ENCODE results near the gene FOXP2.

DNA sequence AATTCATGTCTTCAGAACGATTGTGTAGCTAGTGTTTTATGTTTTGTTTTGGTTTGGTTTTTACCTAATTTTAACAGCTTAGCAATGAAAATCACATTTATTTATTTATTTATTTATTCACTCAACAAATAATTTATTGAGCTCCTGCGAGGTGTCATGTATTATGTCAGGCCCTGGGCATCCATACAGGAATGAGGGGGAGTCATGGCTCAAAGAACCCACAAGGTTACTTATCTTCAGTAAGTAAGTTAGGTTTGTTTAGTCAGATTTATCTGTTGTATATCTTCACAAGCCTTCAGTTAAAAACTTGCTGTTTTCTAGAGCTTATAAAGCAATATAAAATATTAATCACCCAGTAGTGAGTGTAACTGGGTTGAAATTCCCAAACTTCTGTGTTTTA lies 45.4 kb downstream of the FOXP2 start:
- no peak for TF ChIP-seq EP300 (IDR thresholded peaks at IDR 0.05)
- TF ChIP-seq, protein P1, sequence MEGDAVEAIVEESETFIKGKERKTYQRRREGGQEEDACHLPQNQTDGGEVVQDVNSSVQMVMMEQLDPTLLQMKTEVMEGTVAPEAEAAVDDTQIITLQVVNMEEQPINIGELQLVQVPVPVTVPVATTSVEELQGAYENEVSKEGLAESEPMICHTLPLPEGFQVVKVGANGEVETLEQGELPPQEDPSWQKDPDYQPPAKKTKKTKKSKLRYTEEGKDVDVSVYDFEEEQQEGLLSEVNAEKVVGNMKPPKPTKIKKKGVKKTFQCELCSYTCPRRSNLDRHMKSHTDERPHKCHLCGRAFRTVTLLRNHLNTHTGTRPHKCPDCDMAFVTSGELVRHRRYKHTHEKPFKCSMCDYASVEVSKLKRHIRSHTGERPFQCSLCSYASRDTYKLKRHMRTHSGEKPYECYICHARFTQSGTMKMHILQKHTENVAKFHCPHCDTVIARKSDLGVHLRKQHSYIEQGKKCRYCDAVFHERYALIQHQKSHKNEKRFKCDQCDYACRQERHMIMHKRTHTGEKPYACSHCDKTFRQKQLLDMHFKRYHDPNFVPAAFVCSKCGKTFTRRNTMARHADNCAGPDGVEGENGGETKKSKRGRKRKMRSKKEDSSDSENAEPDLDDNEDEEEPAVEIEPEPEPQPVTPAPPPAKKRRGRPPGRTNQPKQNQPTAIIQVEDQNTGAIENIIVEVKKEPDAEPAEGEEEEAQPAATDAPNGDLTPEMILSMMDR (IDR thresholded peaks at IDR 0.05), result no peak
- no peak for TF ChIP-seq POLR2A (IDR thresholded peaks at IDR 0.05)

Measured in sigmoid colon (tissue), 4 donors.